ENCODE results near the gene BANF1. TPM values are rescaled to one million over a fixed set of nuclear protein-coding genes. Genes with fewer than 3 reads are reported as not detected.

BANF1 gene
- total and polyA plus RNA-seq, 2 of the 13 experiments (the other 11 are each of a cell fraction or from before 2014, with no cell fraction given), result 40.5 to 86.5 TPM

DNA sequence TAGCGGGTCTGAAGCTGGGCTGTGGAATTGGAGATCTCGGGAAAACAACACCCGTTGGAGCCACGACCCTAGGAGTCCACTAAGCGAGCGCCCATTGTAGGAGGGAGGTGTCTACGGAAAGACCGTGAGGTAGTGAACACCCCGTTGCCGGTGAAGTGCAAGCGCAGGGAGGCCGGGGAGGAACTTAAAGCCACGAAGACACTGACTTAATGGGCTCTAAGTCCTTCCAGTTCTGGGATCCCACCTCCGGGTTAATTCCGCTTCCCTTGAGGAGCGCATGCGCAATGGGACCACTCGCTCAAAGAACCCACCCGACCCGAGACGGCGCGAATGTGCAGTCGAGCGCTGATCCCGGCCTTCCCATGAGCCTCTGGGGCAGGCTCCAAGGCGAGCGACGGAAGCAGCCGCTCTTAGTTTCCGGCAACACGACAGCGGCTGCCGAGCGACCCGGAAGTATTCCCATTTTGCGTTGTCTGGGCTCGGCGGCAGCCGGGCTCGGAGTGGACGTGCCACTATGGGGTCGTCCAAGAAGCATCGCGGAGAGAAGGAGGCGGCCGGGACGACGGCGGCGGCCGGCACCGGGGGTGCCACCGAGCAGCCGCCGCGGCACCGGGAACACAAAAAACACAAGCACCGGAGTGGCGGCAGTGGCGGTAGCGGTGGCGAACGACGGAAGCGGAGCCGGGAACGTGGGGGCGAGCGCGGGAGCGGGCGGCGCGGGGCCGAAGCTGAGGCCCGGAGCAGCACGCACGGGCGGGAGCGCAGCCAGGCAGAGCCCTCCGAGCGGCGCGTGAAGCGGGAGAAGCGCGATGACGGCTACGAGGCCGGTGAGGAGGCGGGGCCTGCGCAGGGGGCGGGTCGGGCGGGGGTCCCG, 40.8 kb upstream of the BANF1 start, which contains the start of gene SART1 (continued):
- TF ChIP-seq, protein P1, sequence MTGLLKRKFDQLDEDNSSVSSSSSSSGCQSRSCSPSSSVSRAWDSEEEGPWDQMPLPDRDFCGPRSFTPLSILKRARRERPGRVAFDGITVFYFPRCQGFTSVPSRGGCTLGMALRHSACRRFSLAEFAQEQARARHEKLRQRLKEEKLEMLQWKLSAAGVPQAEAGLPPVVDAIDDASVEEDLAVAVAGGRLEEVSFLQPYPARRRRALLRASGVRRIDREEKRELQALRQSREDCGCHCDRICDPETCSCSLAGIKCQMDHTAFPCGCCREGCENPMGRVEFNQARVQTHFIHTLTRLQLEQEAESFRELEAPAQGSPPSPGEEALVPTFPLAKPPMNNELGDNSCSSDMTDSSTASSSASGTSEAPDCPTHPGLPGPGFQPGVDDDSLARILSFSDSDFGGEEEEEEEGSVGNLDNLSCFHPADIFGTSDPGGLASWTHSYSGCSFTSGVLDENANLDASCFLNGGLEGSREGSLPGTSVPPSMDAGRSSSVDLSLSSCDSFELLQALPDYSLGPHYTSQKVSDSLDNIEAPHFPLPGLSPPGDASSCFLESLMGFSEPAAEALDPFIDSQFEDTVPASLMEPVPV (CRISPR knock-in tag; IDR thresholded peaks at IDR 0.05), result peak; percentile 78
- no peak for TF ChIP-seq NFE2 (CRISPR knock-in tag; IDR thresholded peaks at IDR 0.05)
- TF ChIP-seq, protein P2, sequence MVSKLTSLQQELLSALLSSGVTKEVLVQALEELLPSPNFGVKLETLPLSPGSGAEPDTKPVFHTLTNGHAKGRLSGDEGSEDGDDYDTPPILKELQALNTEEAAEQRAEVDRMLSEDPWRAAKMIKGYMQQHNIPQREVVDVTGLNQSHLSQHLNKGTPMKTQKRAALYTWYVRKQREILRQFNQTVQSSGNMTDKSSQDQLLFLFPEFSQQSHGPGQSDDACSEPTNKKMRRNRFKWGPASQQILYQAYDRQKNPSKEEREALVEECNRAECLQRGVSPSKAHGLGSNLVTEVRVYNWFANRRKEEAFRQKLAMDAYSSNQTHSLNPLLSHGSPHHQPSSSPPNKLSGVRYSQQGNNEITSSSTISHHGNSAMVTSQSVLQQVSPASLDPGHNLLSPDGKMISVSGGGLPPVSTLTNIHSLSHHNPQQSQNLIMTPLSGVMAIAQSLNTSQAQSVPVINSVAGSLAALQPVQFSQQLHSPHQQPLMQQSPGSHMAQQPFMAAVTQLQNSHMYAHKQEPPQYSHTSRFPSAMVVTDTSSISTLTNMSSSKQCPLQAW (CRISPR knock-in tag; IDR thresholded peaks at IDR 0.05), result peak; percentile 86
- TF ChIP-seq, protein P3, sequence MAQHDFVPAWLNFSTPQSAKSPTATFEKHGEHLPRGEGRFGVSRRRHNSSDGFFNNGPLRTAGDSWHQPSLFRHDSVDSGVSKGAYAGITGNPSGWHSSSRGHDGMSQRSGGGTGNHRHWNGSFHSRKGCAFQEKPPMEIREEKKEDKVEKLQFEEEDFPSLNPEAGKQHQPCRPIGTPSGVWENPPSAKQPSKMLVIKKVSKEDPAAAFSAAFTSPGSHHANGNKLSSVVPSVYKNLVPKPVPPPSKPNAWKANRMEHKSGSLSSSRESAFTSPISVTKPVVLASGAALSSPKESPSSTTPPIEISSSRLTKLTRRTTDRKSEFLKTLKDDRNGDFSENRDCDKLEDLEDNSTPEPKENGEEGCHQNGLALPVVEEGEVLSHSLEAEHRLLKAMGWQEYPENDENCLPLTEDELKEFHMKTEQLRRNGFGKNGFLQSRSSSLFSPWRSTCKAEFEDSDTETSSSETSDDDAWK (CRISPR knock-in tag; IDR thresholded peaks at IDR 0.05), result no peak
- TF ChIP-seq SMAD9 (CRISPR knock-in tag; IDR thresholded peaks at IDR 0.05), result peak; percentile 77; the same call in 1 of the 2 replicates
- peak; percentile 97 for TF ChIP-seq KDM2A (CRISPR knock-in tag; IDR thresholded peaks at IDR 0.05; ENCODE audit: borderline replicate concordance, low read depth)
- TF ChIP-seq RFXANK (CRISPR knock-in tag; IDR thresholded peaks at IDR 0.05), result no peak
- no peak for TF ChIP-seq ZSCAN12 (CRISPR knock-in tag; IDR thresholded peaks at IDR 0.05)
- TF ChIP-seq ETV5 (CRISPR knock-in tag; IDR thresholded peaks at IDR 0.05; ENCODE audit: borderline replicate concordance), result peak; percentile 66; the same call in 1 of the 2 replicates
- TF ChIP-seq, protein P4, sequence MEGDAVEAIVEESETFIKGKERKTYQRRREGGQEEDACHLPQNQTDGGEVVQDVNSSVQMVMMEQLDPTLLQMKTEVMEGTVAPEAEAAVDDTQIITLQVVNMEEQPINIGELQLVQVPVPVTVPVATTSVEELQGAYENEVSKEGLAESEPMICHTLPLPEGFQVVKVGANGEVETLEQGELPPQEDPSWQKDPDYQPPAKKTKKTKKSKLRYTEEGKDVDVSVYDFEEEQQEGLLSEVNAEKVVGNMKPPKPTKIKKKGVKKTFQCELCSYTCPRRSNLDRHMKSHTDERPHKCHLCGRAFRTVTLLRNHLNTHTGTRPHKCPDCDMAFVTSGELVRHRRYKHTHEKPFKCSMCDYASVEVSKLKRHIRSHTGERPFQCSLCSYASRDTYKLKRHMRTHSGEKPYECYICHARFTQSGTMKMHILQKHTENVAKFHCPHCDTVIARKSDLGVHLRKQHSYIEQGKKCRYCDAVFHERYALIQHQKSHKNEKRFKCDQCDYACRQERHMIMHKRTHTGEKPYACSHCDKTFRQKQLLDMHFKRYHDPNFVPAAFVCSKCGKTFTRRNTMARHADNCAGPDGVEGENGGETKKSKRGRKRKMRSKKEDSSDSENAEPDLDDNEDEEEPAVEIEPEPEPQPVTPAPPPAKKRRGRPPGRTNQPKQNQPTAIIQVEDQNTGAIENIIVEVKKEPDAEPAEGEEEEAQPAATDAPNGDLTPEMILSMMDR (CRISPR knock-in tag; IDR thresholded peaks at IDR 0.05), result peak; percentile 35
- no peak for TF ChIP-seq SMARCE1 (IDR thresholded peaks at IDR 0.05; ENCODE audit: borderline replicate concordance)
- TF ChIP-seq, protein P5, sequence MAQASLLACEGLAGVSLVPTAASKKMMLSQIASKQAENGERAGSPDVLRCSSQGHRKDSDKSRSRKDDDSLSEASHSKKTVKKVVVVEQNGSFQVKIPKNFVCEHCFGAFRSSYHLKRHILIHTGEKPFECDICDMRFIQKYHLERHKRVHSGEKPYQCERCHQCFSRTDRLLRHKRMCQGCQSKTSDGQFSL (CRISPR knock-in tag; IDR thresholded peaks at IDR 0.05), result no peak
- TF ChIP-seq KAT7 (CRISPR knock-in tag; IDR thresholded peaks at IDR 0.05; ENCODE audit: borderline replicate concordance), result peak; percentile 66; the same call in 1 of the 2 replicates
- TF ChIP-seq, protein P6, sequence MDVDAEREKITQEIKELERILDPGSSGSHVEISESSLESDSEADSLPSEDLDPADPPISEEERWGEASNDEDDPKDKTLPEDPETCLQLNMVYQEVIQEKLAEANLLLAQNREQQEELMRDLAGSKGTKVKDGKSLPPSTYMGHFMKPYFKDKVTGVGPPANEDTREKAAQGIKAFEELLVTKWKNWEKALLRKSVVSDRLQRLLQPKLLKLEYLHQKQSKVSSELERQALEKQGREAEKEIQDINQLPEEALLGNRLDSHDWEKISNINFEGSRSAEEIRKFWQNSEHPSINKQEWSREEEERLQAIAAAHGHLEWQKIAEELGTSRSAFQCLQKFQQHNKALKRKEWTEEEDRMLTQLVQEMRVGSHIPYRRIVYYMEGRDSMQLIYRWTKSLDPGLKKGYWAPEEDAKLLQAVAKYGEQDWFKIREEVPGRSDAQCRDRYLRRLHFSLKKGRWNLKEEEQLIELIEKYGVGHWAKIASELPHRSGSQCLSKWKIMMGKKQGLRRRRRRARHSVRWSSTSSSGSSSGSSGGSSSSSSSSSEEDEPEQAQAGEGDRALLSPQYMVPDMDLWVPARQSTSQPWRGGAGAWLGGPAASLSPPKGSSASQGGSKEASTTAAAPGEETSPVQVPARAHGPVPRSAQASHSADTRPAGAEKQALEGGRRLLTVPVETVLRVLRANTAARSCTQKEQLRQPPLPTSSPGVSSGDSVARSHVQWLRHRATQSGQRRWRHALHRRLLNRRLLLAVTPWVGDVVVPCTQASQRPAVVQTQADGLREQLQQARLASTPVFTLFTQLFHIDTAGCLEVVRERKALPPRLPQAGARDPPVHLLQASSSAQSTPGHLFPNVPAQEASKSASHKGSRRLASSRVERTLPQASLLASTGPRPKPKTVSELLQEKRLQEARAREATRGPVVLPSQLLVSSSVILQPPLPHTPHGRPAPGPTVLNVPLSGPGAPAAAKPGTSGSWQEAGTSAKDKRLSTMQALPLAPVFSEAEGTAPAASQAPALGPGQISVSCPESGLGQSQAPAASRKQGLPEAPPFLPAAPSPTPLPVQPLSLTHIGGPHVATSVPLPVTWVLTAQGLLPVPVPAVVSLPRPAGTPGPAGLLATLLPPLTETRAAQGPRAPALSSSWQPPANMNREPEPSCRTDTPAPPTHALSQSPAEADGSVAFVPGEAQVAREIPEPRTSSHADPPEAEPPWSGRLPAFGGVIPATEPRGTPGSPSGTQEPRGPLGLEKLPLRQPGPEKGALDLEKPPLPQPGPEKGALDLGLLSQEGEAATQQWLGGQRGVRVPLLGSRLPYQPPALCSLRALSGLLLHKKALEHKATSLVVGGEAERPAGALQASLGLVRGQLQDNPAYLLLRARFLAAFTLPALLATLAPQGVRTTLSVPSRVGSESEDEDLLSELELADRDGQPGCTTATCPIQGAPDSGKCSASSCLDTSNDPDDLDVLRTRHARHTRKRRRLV (CRISPR knock-in tag; IDR thresholded peaks at IDR 0.05), result no peak
- TF ChIP-seq WIZ (CRISPR knock-in tag; IDR thresholded peaks at IDR 0.05), result 0 out of 2 replicates have a peak, but pooled peaks have one; percentile 56
- no peak for TF ChIP-seq ONECUT2 (CRISPR knock-in tag; IDR thresholded peaks at IDR 0.05)
- peak; percentile 68; the same call in 1 of the 2 replicates for TF ChIP-seq ZNF274 (CRISPR knock-in tag; IDR thresholded peaks at IDR 0.05)

All from HepG2 (cell line).